Activated T-helper 17 cell treated with anti-CD3 and anti-CD28 coated beads, Interleukin-2, amount 50 U/mL, for 72 hours (primary cell): ENCODE measurements around the gene STMP1. TPM values are rescaled to one million over a fixed set of nuclear protein-coding genes. Genes with fewer than 3 reads are reported as not detected.
"Not testable (repeated sequence)": the region's sequence is repeated elsewhere in the genome, so short reads cannot be mapped to it uniquely, and the experiment has no call there.

Experiments used
- ATAC-seq: fragments of 150-1000 bp; cut with Tn5 transposase; replicated peaks from 2 replicates; pipeline ENCODE4 v1.10.0; 2021; ENCODE audit warnings: mild to moderate bottlenecking, moderate library complexity
- H3K27ac Mint-ChIP-seq: one replicate; pipeline ENCODE4 v1.8.0; 2022; ENCODE audit warnings: mixed read lengths
- H3K27me3 Mint-ChIP-seq: one replicate; pipeline ENCODE4 v1.8.0; 2022; ENCODE audit warnings: mixed read lengths
- H3K36me3 Mint-ChIP-seq: one replicate; pipeline ENCODE4 v1.8.0; 2022; ENCODE audit warnings: low read depth, mild to moderate bottlenecking, mixed read lengths
- H3K4me1 Mint-ChIP-seq: one replicate; pipeline ENCODE4 v1.8.0; 2022; ENCODE audit warnings: mixed read lengths
- H3K4me3 Mint-ChIP-seq: one replicate; pipeline ENCODE4 v1.8.0; 2022; ENCODE audit warnings: mild to moderate bottlenecking, mixed read lengths
- H3K9me3 Mint-ChIP-seq: one replicate; pipeline ENCODE4 v1.8.0; 2022; ENCODE audit warnings: mixed read lengths
- total RNA-seq, 2 donors: library from RNA; stranded (reverse); gene quantifications; one replicate each; pipeline ENCODE4 v1.2.3, GENCODE V29; 2022

Gene STMP1
- total RNA-seq, 2 donors from 2014 or later: 10.5 to 11.1 TPM

DNA sequence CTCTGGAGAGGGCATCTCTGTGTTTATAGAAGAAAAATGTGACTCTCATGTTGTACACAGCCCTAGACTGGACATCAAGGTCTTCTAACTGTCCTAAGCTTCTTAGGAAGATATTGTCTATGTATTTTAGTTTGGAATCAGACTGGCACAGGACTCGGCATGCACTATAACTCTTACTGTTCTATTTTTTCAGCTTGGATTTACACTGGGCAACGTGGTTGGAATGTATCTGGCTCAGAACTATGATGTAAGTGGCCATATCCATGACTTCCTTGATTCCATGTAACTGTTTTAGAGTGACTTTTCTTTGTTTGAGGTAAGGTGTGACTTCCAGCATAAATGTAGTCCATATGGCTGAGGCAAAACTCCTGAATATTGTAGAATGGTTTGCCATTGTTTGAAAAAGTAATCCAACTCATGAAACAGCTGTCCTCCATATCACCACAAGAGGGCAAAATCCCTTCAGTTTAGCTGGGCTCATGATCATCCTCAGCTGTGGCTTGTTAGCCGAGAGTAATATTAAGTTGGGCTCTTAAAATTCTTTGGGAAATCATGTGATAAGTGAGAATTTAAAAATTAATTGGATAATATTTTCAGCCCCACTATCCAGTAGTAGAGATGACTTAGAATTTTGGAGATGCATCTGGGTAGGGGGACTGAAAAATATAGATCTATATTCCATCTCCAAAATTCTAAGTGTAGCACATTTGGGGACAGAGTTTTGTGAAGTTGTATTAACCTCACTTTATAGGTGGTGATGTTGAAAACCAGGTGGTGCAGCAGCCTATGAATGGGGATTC, 10.4 kb downstream of the STMP1 start:
- ATAC-seq: peak; percentile 40
- H3K27me3 Mint-ChIP-seq: no peaks in the 10 kb centered on the region
- peaks cover 24% of the 10 kb centered on the region for H3K4me1 Mint-ChIP-seq
- no peaks in the 10 kb centered on the region for H3K9me3 Mint-ChIP-seq
- no peak overlapping the region for H3K4me3 Mint-ChIP-seq
- no peak overlapping the region for H3K27ac Mint-ChIP-seq
- H3K36me3 Mint-ChIP-seq: peaks cover 56% of the 10 kb centered on the region

DNA sequence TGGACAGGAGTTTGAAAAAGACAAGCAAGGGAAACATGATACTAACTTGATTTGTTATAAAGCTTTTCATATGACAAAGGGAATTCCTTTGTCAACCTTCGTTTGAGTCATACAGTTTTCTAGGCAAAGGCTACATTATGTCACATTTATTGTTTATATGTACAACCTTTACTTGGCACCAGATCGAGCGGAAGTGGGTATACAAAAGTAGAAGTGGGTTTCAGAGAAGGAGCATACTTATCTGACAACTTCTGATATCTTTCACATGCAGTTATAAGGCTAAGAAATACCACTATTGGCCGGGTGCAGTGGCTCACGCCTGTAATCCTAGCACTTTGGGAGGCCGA, 11.0 kb downstream of the STMP1 start:
- H3K9me3 Mint-ChIP-seq: no peaks in the 10 kb centered on the region
- H3K27ac Mint-ChIP-seq: no peak overlapping the region
- H3K4me1 Mint-ChIP-seq: peaks cover 20% of the 10 kb centered on the region
- ATAC-seq: no peak
- H3K36me3 Mint-ChIP-seq: peaks cover 60% of the 10 kb centered on the region
- H3K27me3 Mint-ChIP-seq: no peaks in the 10 kb centered on the region
- H3K4me3 Mint-ChIP-seq: no peak overlapping the region

DNA sequence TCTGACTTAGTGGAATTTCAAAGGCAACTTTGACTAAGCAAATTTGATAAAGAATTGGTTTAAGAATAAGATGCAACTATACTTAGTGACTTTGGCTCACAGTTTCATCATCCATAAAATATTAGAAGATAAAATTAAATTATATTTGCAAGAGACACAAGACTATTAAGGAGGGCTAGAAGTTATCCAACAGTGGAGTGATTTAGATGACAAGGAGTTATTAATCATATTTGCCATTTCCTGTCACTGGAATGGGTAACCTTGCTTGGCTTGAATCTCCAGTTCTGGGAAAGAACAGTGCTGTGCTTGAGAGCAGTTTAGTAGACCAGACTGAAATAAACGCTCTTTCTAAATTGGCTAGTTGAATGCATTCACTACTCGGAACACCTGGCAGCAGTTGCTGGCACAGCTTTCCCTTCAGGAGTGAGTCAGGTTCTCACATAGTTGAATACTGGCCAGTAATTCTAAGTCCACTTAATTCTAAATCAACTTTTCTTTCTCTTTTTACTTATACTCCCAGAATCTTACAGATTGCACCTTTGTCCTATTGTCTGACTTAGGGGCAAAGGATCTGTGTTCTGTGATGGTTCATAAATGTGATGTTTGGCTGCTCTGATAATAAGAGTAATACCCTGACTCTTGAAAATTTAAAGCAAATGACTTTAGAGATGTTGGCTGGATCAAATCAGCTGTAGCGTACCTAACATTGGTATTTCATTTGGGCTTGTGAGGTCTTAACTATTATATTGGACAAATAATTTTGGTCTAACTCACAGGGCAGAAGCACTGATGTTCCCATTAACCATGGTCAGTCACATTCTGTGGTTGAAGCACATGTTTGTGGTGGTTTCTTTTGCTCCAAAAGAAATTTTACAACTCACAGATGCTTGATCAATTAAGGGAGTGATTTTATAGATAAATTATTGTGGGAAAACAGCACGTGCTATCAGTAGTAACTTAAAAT, 16.6 kb downstream of the STMP1 start:
- no peaks in the 10 kb centered on the region for H3K4me1 Mint-ChIP-seq
- peaks cover 64% of the 10 kb centered on the region for H3K36me3 Mint-ChIP-seq
- H3K27ac Mint-ChIP-seq: no peak overlapping the region
- H3K9me3 Mint-ChIP-seq: no peaks in the 10 kb centered on the region
- H3K27me3 Mint-ChIP-seq: no peaks in the 10 kb centered on the region
- ATAC-seq: no peak
- no peak overlapping the region for H3K4me3 Mint-ChIP-seq

DNA sequence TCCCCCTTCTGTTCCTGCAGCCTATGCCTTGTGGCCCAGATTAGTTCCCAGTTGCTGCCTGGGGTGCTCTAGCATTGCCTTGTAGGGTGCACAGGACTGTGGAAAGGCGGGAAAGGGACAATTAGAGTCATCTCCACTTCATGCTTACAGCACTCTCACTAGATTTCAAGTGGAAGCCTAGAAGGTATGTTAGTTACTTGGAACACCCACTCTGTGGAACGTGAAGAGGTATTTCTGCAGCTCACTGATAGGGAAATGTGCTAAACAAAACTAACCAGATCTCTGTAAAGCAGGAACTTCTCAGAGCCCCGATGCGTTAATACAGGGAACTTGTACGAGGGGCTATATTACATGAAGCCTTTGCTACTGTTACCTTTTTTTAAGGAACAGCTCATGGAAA, 19.4 kb downstream of the STMP1 start:
- no peaks in the 10 kb centered on the region for H3K27me3 Mint-ChIP-seq
- ATAC-seq: no peak
- H3K9me3 Mint-ChIP-seq: no peaks in the 10 kb centered on the region
- no peak overlapping the region for H3K4me3 Mint-ChIP-seq
- peaks cover 35% of the 10 kb centered on the region for H3K36me3 Mint-ChIP-seq
- no peak overlapping the region for H3K27ac Mint-ChIP-seq
- H3K4me1 Mint-ChIP-seq: no peaks in the 10 kb centered on the region

DNA sequence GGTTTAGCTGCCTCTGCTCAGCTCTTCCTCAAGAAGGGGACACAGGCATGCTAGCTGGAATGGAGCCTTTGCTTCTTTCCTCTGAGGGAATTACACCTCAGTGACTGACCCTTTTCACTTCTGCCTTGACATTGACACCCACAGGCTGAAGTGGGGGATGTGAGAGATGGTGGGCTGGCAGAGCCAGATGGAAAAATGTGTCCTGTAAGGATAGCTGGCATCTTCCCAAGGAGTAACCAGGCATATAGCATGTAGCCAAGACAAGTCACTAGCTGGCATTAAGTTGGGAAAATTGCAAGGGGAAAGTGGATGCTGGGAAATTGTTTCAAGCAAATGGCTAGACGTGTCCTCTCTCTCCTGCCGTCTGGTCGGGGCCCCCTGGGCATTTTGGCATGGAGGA, 19.9 kb downstream of the STMP1 start:
- no peak overlapping the region for H3K27ac Mint-ChIP-seq
- H3K36me3 Mint-ChIP-seq: peaks cover 31% of the 10 kb centered on the region
- no peaks in the 10 kb centered on the region for H3K27me3 Mint-ChIP-seq
- H3K4me3 Mint-ChIP-seq: no peak overlapping the region
- no peak for ATAC-seq
- H3K4me1 Mint-ChIP-seq: no peaks in the 10 kb centered on the region
- no peaks in the 10 kb centered on the region for H3K9me3 Mint-ChIP-seq

DNA sequence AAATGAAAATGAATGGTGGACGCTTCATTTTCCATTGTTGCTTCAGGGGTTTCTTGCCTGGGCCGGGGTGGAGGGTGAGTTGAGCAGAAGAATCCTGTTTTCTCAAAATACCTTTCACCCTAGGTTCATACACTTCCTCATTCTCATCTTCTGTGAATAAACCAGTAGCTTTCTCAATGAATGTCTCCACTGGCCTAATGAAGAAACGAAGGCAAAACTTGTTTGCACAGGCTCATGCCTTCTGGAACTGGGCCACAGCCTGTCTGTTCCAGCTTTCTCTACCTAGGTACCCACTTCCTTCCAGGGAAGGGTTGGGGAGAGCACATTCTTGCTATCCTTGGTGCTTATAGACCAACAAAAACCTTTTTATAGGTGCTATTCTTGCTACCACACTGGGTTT, 21.3 kb downstream of the STMP1 start:
- H3K4me3 Mint-ChIP-seq: no peak overlapping the region
- peaks cover 17% of the 10 kb centered on the region for H3K36me3 Mint-ChIP-seq
- ATAC-seq: no peak
- no peaks in the 10 kb centered on the region for H3K27me3 Mint-ChIP-seq
- H3K27ac Mint-ChIP-seq: no peak overlapping the region
- no peaks in the 10 kb centered on the region for H3K4me1 Mint-ChIP-seq
- H3K9me3 Mint-ChIP-seq: no peaks in the 10 kb centered on the region

DNA sequence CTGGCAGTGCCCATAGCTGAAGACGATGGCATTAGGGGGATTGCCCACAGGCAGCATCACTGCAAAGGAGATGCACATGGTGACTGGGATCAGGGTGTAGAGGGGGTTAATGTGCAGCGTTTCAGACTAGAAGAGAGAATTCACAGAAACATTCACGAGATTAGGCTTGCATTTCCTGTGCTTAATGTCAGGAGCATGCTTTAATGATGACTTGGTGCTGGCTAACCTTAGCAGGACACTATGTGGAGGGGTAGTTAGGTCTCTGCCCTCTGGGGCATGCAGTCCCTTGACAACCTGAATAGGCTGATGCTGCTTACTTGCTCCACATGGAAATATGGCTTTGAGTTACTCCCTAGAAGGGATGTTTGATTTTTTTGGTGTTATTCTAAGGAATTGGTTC, 21.8 kb downstream of the STMP1 start:
- Mint-ChIP-seq H3K27ac (no peak overlapping the region), H3K9me3 (no peaks in the 10 kb centered on the region), H3K4me3 (no peak overlapping the region), H3K27me3 (no peaks in the 10 kb centered on the region), H3K4me1 (no peaks in the 10 kb centered on the region), H3K36me3 (peaks cover 14% of the 10 kb centered on the region)
- no peak for ATAC-seq

DNA sequence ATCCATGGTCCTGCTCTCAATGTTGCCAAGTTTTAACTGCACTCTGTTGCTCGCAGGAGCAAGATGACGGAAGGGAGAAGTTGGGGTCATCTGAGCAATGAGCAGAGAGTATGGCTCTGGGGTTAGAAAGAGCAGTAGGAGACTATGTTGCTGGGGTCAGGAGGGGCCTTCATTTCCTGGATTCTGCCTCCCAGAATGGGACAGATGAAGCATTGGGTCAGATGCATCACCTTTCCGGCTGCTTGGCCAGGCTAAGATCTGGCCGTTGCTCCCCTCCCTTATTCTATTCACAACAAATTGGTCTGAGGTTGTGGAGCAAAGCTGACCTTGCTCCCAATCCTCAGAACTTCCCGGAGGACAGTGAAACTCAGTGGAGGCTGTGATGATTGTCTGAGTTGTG, 22.4 kb downstream of the STMP1 start:
- H3K4me3 Mint-ChIP-seq: no peak overlapping the region
- no peaks in the 10 kb centered on the region for H3K4me1 Mint-ChIP-seq
- no peak overlapping the region for H3K27ac Mint-ChIP-seq
- no peak for ATAC-seq
- no peaks in the 10 kb centered on the region for H3K27me3 Mint-ChIP-seq
- H3K36me3 Mint-ChIP-seq: peaks cover 11% of the 10 kb centered on the region
- no peaks in the 10 kb centered on the region for H3K9me3 Mint-ChIP-seq

DNA sequence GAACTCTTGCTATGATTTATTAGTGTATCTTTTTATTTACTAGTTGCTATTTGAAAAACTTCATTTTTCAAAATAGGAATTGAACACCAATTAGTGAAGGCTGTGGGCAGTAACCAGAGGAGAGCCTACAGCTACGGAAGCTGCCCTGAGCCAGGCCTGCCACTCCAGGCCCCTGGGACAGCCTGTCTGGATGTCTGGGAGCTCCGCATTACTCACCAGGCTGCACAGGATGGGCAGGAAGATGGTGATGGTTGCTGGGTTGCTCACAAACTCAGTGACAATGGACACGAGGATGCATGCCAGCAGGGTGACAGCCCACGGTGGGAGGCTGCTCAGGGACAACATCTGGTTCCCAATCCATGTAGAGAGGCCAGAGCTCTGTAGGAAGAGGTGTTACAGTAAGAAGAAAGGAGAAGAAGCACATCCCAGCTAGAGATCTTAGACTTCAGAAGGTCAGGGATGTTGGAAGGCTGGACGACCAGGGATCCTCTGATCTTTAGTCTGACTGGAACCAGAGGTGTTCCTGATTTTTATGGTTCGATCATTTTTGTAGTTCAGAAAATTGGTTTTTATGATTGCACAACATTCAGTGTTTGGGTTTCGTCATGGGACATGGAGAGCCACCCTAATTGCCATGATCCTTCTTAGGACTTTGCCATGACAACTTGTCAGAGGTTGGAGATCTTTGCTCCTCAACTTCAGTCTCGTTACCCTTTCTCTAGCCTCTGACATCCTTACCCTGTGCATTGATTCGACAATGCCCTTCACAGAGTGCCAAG, 23.2 kb downstream of the STMP1 start:
- no peak overlapping the region for H3K27ac Mint-ChIP-seq
- H3K36me3 Mint-ChIP-seq: peaks cover 11% of the 10 kb centered on the region
- no peaks in the 10 kb centered on the region for H3K4me1 Mint-ChIP-seq
- no peak for ATAC-seq
- no peak overlapping the region for H3K4me3 Mint-ChIP-seq
- H3K27me3 Mint-ChIP-seq: no peaks in the 10 kb centered on the region
- no peaks in the 10 kb centered on the region for H3K9me3 Mint-ChIP-seq

DNA sequence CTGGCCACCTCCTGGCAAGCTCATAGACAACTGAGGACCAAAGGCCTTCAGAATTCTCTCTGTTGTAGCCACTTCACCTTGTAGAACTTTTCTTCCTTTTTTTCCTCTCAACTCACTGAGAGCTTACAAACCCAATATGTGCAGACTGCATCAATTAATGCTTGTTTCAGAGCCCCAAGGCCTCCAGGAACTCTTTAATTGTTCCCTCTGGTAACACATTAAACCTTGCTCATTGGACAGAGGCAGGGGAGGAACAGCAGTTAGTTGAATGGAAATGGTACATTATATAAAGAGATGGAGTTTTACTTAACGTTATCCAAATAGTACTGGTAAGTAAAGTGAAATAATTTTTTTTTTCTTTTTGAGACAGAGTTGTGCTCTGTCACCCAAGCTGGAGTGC, 25.2 kb downstream of the STMP1 start:
- Mint-ChIP-seq H3K27ac (no peak overlapping the region), H3K36me3 (peaks cover 5% of the 10 kb centered on the region), H3K27me3 (no peaks in the 10 kb centered on the region), H3K9me3 (no peaks in the 10 kb centered on the region), H3K4me1 (no peaks in the 10 kb centered on the region), H3K4me3 (no peak overlapping the region)
- ATAC-seq: no peak

DNA sequence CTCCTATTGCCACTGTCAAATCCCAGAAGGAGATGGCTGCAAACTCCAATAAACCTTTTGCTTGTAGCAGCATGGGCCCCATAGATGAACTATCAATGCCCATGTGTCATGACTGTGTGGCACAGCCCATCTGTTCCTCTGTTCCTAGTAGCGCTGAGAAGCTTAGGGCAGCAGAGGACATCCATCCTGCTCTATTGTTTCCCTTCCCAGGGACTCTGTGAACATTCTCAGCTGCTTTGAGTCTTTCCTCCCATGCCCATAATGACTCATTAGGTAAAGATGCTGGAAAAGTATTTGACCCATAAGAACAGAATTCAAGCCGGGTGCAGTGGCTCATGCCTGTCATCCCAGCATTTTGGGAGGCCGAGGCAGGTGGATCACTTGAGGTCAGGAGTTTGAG, 28.3 kb downstream of the STMP1 start:
- H3K36me3 Mint-ChIP-seq: no peaks in the 10 kb centered on the region
- no peak for ATAC-seq
- H3K27me3 Mint-ChIP-seq: no peaks in the 10 kb centered on the region
- H3K4me1 Mint-ChIP-seq: no peaks in the 10 kb centered on the region
- no peak overlapping the region for H3K27ac Mint-ChIP-seq
- H3K9me3 Mint-ChIP-seq: no peaks in the 10 kb centered on the region
- no peak overlapping the region for H3K4me3 Mint-ChIP-seq

DNA sequence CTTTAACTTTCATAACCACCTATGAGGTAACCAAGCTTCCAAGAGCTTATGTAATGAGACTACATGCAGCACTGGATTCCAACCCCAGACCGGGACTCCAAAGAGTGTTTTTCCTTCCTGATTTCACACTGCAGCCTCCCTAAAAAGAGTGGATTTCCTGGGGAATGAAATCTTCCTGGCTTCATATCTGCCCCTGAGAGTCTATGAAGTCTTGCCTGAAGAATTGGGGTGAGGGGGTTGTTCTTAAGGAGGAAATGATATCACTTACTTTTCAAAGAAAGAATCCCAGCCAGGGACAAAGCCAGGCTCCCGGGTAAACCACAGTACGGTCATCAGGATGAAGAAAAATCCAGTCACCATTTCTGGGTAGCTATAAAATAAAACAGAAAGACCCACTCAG, 29.7 kb downstream of the STMP1 start:
- ATAC-seq: no peak
- Mint-ChIP-seq H3K27ac (no peak overlapping the region), H3K9me3 (no peaks in the 10 kb centered on the region)

DNA sequence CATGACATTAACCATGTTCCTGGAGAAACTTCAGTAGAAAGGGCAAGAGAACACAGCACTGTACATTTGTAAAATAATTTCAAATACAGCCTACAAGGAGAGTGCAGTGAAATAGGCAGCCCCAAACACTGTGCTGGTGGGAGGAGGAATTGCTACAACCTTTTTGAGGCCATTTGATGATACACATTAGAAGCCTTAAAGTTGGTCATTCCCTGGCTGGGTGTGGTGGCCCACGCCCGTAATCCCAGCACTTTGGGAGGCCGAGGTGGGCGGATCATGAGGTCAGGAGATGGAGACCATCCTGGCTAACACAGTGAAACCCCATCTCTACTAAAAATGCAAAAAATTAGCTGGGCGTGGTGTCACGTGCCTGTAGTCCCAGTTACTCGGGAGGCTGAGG, 30.3 kb downstream of the STMP1 start:
- ATAC-seq, H3K36me3 Mint-ChIP-seq, H3K4me3 Mint-ChIP-seq, H3K9me3 Mint-ChIP-seq, H3K27me3 Mint-ChIP-seq, H3K27ac Mint-ChIP-seq, H3K4me1 Mint-ChIP-seq: not testable (repeated sequence)

More for the DNA sequence above, 29.7 kb downstream of the STMP1 start:
- H3K27me3 Mint-ChIP-seq: no peaks in the 10 kb centered on the region
- no peaks in the 10 kb centered on the region for H3K4me1 Mint-ChIP-seq
- H3K4me3 Mint-ChIP-seq: no peak overlapping the region
- H3K36me3 Mint-ChIP-seq: no peaks in the 10 kb centered on the region

DNA sequence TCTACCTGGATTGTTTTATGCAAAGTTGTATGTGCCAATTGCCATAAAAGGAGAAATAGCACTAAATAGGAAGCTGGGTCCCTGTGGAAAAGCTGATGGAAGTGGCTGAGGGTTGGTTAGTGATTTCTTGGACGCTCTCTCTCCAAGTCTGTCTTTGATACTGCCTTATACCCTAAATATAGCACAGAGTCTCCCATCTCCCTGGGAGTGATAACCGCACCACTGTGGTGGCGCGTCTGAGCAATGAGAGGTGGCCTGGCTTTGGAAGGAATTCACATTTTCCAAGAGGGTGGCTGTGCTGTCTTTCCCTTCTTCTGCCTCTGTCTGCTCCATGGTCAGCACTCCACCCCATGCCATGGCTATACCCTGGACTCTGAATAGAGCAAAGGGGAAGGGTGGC, 31.2 kb downstream of the STMP1 start:
- no peak overlapping the region for H3K27ac Mint-ChIP-seq
- H3K36me3 Mint-ChIP-seq: no peaks in the 10 kb centered on the region
- H3K4me1 Mint-ChIP-seq: no peaks in the 10 kb centered on the region
- H3K4me3 Mint-ChIP-seq: no peak overlapping the region
- no peaks in the 10 kb centered on the region for H3K9me3 Mint-ChIP-seq
- H3K27me3 Mint-ChIP-seq: no peaks in the 10 kb centered on the region
- ATAC-seq: no peak
